DND-41 (cell line): Measurements from ENCODE around the gene PCNX2.

ENCODE experiments used
- ATAC-seq: fragments of 200-7000 bp; cut with Tn5 transposase; 3 replicates; pipeline ENCODE4 v1.9.1; 2021; ENCODE audit warnings: low read depth; ENCODE audit not compliant: insufficient read depth
- DNase-seq: peaks from one replicate; pipeline ENCODE4 v3.0.0-alpha.2; 2020
- H2AFZ ChIP-seq: 2 replicates; pipeline ENCODE4 v1.6.0; 2012; ENCODE audit warnings: low read depth, low read length
- H3K27ac ChIP-seq: 2 replicates; pipeline ENCODE4 v1.5.1; 2012; ENCODE audit warnings: low read length, inconsistent platforms
- H3K27me3 ChIP-seq: fragments of 200-600 bp; sonication (generic); 2 replicates; pipeline ENCODE4 v1.6.0; 2012; ENCODE audit warnings: low read length, mild to moderate bottlenecking, inconsistent platforms; ENCODE audit not compliant: insufficient read depth, poor library complexity
- H3K36me3 ChIP-seq: 2 replicates; pipeline ENCODE4 v1.5.1; 2012; ENCODE audit warnings: low read length, inconsistent platforms; ENCODE audit not compliant: insufficient read depth
- H3K4me1 ChIP-seq: 2 replicates; pipeline ENCODE4 v1.5.1; 2012; ENCODE audit warnings: mild to moderate bottlenecking, low read length; ENCODE audit not compliant: insufficient read depth
- H3K4me2 ChIP-seq: 2 replicates; pipeline ENCODE4 v1.6.0; 2012; ENCODE audit warnings: mild to moderate bottlenecking, moderate library complexity, low read length, inconsistent platforms; ENCODE audit not compliant: insufficient read depth
- H3K4me3 ChIP-seq, 2 experiments: fragments of 200-600 bp in 1 of 2; shearing (Covaris generic) in 1 of 2; 2 replicates each; pipeline ENCODE4 v1.5.1; 2012 to 2016; ENCODE audit warnings: inconsistent platforms in 2 of 2, low read length in 2 of 2, mild to moderate bottlenecking in 2 of 2, low read depth in 1 of 2, moderate library complexity in 1 of 2
- H3K79me2 ChIP-seq: 2 replicates; pipeline ENCODE4 v1.6.0; 2012; ENCODE audit warnings: low read length, inconsistent platforms; ENCODE audit not compliant: insufficient read depth
- H3K9ac ChIP-seq: 2 replicates; pipeline ENCODE4 v1.6.0; 2012; ENCODE audit warnings: low read depth, mild to moderate bottlenecking, inconsistent platforms, low read length, moderate library complexity
- H3K9me3 ChIP-seq: 2 replicates; pipeline ENCODE4 v1.5.1; 2012; ENCODE audit warnings: low read length, moderate library complexity, mild to moderate bottlenecking, inconsistent platforms; ENCODE audit not compliant: insufficient read depth, severe bottlenecking
- H4K20me1 ChIP-seq: 2 replicates; pipeline ENCODE4 v1.6.0; 2012; ENCODE audit warnings: low read length; ENCODE audit not compliant: insufficient read depth
- CTCF ChIP-seq: IDR thresholded peaks from 2 replicates; pipeline ENCODE4 v1.5.1; 2012; ENCODE audit warnings: borderline replicate concordance, low read length, moderate library complexity, mild to moderate bottlenecking; ENCODE audit not compliant: poor library complexity, severe bottlenecking; ENCODE audit errors: extremely low read depth
- EZH2 ChIP-seq: IDR thresholded peaks from 3 replicates; pipeline ENCODE4 v1.6.1; 2012; ENCODE audit warnings: borderline replicate concordance, low read depth, mild to moderate bottlenecking, moderate library complexity, low read length, inconsistent platforms; ENCODE audit not compliant: severe bottlenecking

Gene PCNX2

GRCh38 chr1:232952514-232953499 lies 342.7 kb downstream of the PCNX2 start:
- Histone ChIP-seq H3K36me3 (peaks cover 23% of the 10 kb centered on the region), H3K9me3 (peaks cover 3% of the 10 kb centered on the region), H4K20me1 (no peaks in the 10 kb centered on the region), H2AFZ (no peak overlapping the region), H3K4me1 (peaks cover 37% of the 10 kb centered on the region), H3K4me2 (peak overlapping the region; percentile 90; the same call in 1 of the 2 replicates), H3K4me3 (0 out of 4 replicates have a peak overlapping the region, but pooled peaks of 1 of the 2 experiments have one; percentile 17), H3K9ac (no peak overlapping the region; the same call in 1 of the 2 replicates), H3K79me2 (peaks cover 61% of the 10 kb centered on the region), H3K27ac (peak overlapping the region; percentile 60), H3K27me3 (no peaks in the 10 kb centered on the region)
- TF ChIP-seq EZH2 (no peak), CTCF (peak; percentile 77)
- DNase-seq (peak; percentile 58), ATAC-seq (peak; percentile 48; the same call in 2 of the 3 replicates)

- H3K27ac ChIP-seq = peak overlapping the region; percentile 96
- peak overlapping the region; percentile 90 for H3K4me2 ChIP-seq
- DNase-seq (no peak), ATAC-seq (no peak)
- H3K4me3 ChIP-seq = peak overlapping the region; percentile 78 to 82; a peak in 3 of 4 replicates
- peaks cover 11% of the 10 kb centered on the region for H3K36me3 ChIP-seq
- H3K9ac ChIP-seq = peak overlapping the region; percentile 88
- peaks cover 37% of the 10 kb centered on the region for H3K4me1 ChIP-seq
- H2AFZ ChIP-seq = peak overlapping the region; percentile 91; the same call in 1 of the 2 replicates
- no peaks in the 10 kb centered on the region for H3K27me3 ChIP-seq
- H3K9me3 ChIP-seq = no peaks in the 10 kb centered on the region
- H4K20me1 ChIP-seq = no peaks in the 10 kb centered on the region
- H3K79me2 ChIP-seq = peaks cover 59% of the 10 kb centered on the region
- TF ChIP-seq EZH2 (no peak), CTCF (no peak)
Measured at GRCh38 chr1:232951605-232952004, 343.9 kb downstream of the PCNX2 start.

- Histone ChIP-seq H3K4me1 (peaks cover 37% of the 10 kb centered on the region), H3K79me2 (peaks cover 59% of the 10 kb centered on the region), H3K27ac (peak overlapping the region; percentile 96), H3K36me3 (peaks cover 7% of the 10 kb centered on the region), H3K9me3 (no peaks in the 10 kb centered on the region), H4K20me1 (no peaks in the 10 kb centered on the region), H2AFZ (peak overlapping the region; percentile 91), H3K4me2 (peak overlapping the region; percentile 90), H3K4me3 (peak overlapping the region; percentile 78 to 82), H3K9ac (peak overlapping the region; percentile 88), H3K27me3 (no peaks in the 10 kb centered on the region)
- ATAC-seq (peak; percentile 46), DNase-seq (peak; percentile 37)
- TF ChIP-seq EZH2 = no peak
- no peak for TF ChIP-seq CTCF
Measured at GRCh38 chr1:232951180-232951579, 344.3 kb downstream of the PCNX2 start.
